Urinary bladder (tissue), 4 donors: ENCODE data around the gene TOP2A. TPM values are rescaled to one million over a fixed set of nuclear protein-coding genes. Genes with fewer than 3 reads are reported as not detected.

Experiments
- DNase-seq: peaks from one replicate; pipeline ENCODE4 v3.0.0-alpha.2; 2015; ENCODE audit errors: extremely low spot score
- H3K27ac ChIP-seq: one replicate; pipeline ENCODE4 v1.5.1; 2013; ENCODE audit warnings: low read depth, mild to moderate bottlenecking, moderate library complexity
- H3K36me3 ChIP-seq: one replicate; pipeline ENCODE4 v1.6.1; 2013; ENCODE audit warnings: mild to moderate bottlenecking, moderate library complexity; ENCODE audit not compliant: insufficient read depth
- H3K4me1 ChIP-seq: one replicate; pipeline ENCODE4 v1.6.1; 2013; ENCODE audit warnings: mild to moderate bottlenecking, moderate library complexity; ENCODE audit not compliant: insufficient read depth
- H3K4me3 ChIP-seq: one replicate; pipeline ENCODE4 v1.5.1; 2013; ENCODE audit warnings: low read depth, low read length
- WGBS: extraction: QIAGEN DNeasy Blood & Tissue Kit; methylation state at CpG from one replicate; pipeline ENCODE4 v1.1.7; 2013; 5-methylcytosine and 5-hydroxymethylcytosine counted together
- polyA plus RNA-seq: library from polyadenylated mRNA; stranded (reverse); fragments of 200-250 nt; gene quantifications from one replicate; pipeline ENCODE4 v1.2.3, GENCODE V29; 2013
- total RNA-seq: library from RNA; depleted of rRNA; stranded (reverse); fragments of >200 nt; gene quantifications from one replicate; pipeline ENCODE4 v1.2.3, GENCODE V29; 2014
- donor health status: healthy with polysubstance abuse.
- donor health status: healthy.

The TOP2A gene
- total and polyA plus RNA-seq, 2 donors: 1.5 to 105 TPM

- H3K36me3 ChIP-seq: no peaks in the 10 kb centered on the region
- no peaks in the 10 kb centered on the region for H3K4me1 ChIP-seq
- 43% methylated on average over 8 of the region's 8 CpGs for WGBS
- DNase-seq: no peak
- no peak overlapping the region for H3K27ac ChIP-seq
- H3K4me3 ChIP-seq: no peak overlapping the region
Measured at GRCh38 chr17:40447148-40447644, 29.5 kb upstream of the TOP2A start.

GRCh38 chr17:40445751-40446468 is 28.2 kb upstream of the TOP2A start:
- no peak overlapping the region for H3K27ac ChIP-seq
- no peaks in the 10 kb centered on the region for H3K4me1 ChIP-seq
- no peak for DNase-seq
- peak overlapping the region; percentile 61 for H3K4me3 ChIP-seq
- WGBS: 61% methylated on average over 11 of the region's 11 CpGs
- no peaks in the 10 kb centered on the region for H3K36me3 ChIP-seq

GRCh38 chr17:40443988-40444899 is 26.5 kb upstream of the TOP2A start:
- H3K36me3 ChIP-seq: no peaks in the 10 kb centered on the region
- no peak for DNase-seq
- H3K27ac ChIP-seq: peak overlapping the region; percentile 83
- H3K4me3 ChIP-seq: peak overlapping the region; percentile 61
- WGBS: 6% methylated on average over 15 of the region's 15 CpGs
- H3K4me1 ChIP-seq: no peaks in the 10 kb centered on the region

GRCh38 chr17:40443196-40443987 is 25.7 kb upstream of the TOP2A start, which contains the start of gene IGFBP4:
TSS of gene IGFBP4 (plus strand) at chr17:40443450. CDS start at chr17:40443736, 286 bp downstream.
- under 1% methylated on average over 97 of the region's 98 CpGs for WGBS
- H3K4me1 ChIP-seq: no peaks in the 10 kb centered on the region
- no peak for DNase-seq

GRCh38 chr17:40442392-40443195 is 24.9 kb upstream of the TOP2A start:
- DNase-seq: no peak
- Histone ChIP-seq H3K4me1 (no peaks in the 10 kb centered on the region), H3K36me3 (no peaks in the 10 kb centered on the region), H3K27ac (peak overlapping the region; percentile 83), H3K4me3 (peak overlapping the region; percentile 61)
- 19% methylated on average over 29 of the region's 29 CpGs for WGBS

More at GRCh38 chr17:40443196-40443987, 25.7 kb upstream of the TOP2A start, which contains the start of gene IGFBP4:
- Histone ChIP-seq H3K36me3 (no peaks in the 10 kb centered on the region), H3K4me3 (peak within 1 kb of the TSS; percentile 61), H3K27ac (peak within 1 kb of the TSS; percentile 83)

GRCh38 chr17:40440166-40440565 is 22.5 kb upstream of the TOP2A start:
- no peaks in the 10 kb centered on the region for H3K4me1 ChIP-seq
- no peaks in the 10 kb centered on the region for H3K36me3 ChIP-seq
- no peak overlapping the region for H3K4me3 ChIP-seq
- DNase-seq: no peak
- WGBS: 72% methylated on average over 4 of the region's 4 CpGs
- H3K27ac ChIP-seq: no peak overlapping the region

- Histone ChIP-seq H3K36me3 (no peaks in the 10 kb centered on the region), H3K27ac (no peak overlapping the region), H3K4me1 (no peaks in the 10 kb centered on the region), H3K4me3 (no peak overlapping the region)
- WGBS: 67% methylated on average over 5 of the region's 5 CpGs
- no peak for DNase-seq
Measured at GRCh38 chr17:40437095-40437732, 19.5 kb upstream of the TOP2A start.

- 61% methylated on average over 5 of the region's 5 CpGs for WGBS
- no peak overlapping the region for H3K27ac ChIP-seq
- H3K4me3 ChIP-seq: no peak overlapping the region
- H3K36me3 ChIP-seq: no peaks in the 10 kb centered on the region
- no peak for DNase-seq
- no peaks in the 10 kb centered on the region for H3K4me1 ChIP-seq
Measured at GRCh38 chr17:40436636-40437035, 18.9 kb upstream of the TOP2A start.

GRCh38 chr17:40433551-40434415 is 16.1 kb upstream of the TOP2A start:
- WGBS: 52% methylated on average over 6 of the region's 6 CpGs
- H3K27ac ChIP-seq: no peak overlapping the region
- no peaks in the 10 kb centered on the region for H3K36me3 ChIP-seq
- no peaks in the 10 kb centered on the region for H3K4me1 ChIP-seq
- no peak overlapping the region for H3K4me3 ChIP-seq
- no peak for DNase-seq

GRCh38 chr17:40432864-40433528 is 15.3 kb upstream of the TOP2A start:
- no peaks in the 10 kb centered on the region for H3K4me1 ChIP-seq
- no peaks in the 10 kb centered on the region for H3K36me3 ChIP-seq
- H3K27ac ChIP-seq: no peak overlapping the region
- DNase-seq: no peak
- WGBS: 23% methylated on average over 2 of the region's 2 CpGs
- H3K4me3 ChIP-seq: no peak overlapping the region

GRCh38 chr17:40431231-40431602 is 13.5 kb upstream of the TOP2A start:
- WGBS: 93% methylated on average over 3 of the region's 3 CpGs
- no peak for DNase-seq
- no peaks in the 10 kb centered on the region for H3K4me1 ChIP-seq
- H3K27ac ChIP-seq: no peak overlapping the region
- no peaks in the 10 kb centered on the region for H3K36me3 ChIP-seq
- no peak overlapping the region for H3K4me3 ChIP-seq
